GM21529 (cell line): ENCODE results near the gene LYRM4.

Source experiments
- ATAC-seq: cut with Tn5 transposase; IDR thresholded peaks from one replicate; pipeline ENCODE4 v1.9.1; 2021; ENCODE audit not compliant: unreplicated experiment

LYRM4 gene

DNA sequence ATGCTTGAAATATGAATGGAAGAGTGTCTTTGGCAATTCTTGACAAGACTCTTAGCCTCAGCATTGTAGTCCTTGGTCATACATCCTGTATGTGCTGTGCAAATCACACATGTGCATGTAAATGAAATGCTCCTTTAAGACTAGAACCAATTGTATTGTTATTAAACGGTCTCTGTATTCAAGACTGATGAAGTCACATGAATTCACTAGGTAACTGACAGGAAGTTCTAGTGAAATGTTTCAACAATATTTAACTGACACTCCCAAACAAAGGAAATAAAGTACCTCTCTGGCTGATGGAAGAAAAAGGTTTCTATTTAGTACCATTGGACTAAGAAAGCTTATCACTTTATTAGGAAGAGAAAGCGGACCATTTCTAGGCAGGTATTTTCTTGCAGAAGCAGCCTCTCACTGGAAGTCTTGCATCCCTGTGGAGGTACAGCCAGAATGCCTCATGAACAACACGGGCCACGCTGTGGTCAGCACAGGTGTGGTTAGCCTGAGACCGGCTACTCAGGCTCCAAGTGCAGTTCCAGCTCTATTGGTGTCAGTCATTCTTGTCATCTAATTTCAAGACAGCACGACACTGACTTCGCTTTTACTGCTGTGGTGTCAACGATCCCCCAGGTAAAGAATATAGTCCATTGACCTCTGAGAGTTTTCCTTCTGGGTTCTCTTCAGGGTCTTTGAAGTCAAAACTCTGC is 158.3 kb downstream of the LYRM4 start:
- ATAC-seq: no peak

DNA sequence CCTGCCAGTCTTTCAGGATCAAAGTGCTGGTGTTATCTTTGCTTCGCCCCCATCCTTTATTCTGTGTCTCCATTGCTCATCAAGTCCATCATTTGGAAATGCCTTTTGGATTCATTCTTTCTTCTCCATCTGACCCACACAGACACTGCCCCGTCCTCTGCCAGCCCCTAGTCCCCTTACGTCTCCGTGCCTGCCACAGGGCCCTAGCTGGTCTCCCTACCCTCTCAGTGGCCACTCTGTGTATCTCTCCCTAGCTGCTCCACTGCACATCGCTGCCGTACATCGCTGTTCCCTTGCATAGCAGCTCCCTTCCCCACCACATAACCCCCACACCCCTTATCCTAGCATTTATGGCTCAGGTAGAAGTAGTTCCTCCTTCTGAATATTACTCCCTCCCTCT is 159.9 kb downstream of the LYRM4 start:
- no peak for ATAC-seq

DNA sequence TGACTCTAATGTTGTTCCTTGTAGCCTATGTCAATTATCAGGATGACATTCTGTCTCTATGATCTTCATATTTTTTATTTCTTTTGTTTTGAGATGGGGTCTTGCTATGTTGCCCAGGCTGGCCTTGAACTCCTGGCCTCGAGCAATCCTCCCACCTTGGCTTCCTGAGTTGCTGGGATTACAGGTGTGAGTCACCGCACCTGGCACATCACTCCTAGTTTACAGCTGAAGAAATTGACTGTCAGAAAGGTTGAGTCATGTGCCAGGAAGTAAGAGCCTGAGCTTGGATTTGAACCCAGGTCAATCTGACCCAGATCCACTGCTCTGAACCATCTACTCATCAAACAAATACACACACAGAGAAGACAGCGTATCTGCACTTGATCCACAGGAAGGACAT is 161.2 kb downstream of the LYRM4 start:
- no peak for ATAC-seq

DNA sequence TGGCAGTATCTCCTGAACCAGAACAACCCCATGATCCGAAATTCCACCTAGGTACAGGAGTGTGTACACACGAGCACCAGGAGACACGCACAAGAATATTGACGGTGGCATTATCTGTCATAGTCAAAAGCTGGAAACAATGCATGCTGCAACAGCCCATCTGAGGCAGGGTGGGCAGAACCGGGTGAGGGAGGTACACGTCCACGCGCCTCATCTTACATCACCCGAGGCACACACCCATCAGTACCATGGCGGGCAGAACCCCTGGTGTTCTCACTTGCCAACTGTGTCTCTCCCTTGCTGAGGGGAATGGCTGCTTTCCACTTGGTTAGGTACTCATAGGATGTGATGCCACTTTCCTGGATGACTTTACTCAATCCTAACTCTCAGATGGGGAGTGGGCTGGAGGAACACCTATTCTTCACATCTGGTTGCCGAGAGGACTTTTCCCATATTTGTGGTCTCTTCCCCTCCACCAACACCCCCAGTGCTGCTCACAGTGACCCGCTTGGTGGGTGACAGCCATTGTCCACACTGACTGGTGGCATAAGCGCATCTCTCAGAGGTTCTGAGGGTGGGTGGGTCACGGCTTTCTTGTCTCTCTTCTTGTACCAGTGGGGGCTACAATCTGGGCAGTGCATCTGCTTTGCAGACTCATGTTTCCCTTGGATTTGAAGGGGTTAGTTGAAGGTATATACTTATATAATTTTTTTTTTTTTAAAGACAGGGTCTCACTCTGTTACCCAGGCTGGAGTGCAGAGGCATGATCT is 162.1 kb downstream of the LYRM4 start:
- no peak for ATAC-seq

DNA sequence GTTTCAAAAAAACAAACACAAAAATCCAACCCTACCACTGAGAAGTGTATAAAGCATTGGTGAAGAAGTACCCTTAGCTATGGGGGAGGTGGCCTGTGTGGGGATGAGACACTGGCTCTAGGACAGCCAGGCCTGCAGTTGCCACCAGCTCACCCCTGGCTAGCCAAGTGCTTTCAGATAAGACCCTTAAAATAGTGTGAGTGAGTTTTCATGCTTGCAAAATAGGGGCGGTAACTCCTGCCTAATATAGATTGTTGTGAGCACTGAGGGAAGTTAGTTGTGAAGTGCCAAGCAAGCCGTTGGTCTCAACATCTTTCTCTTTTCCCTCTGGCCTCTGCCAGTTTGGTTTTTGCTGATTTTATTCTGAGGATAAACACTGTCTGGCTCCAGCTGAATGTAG is 164.3 kb downstream of the LYRM4 start:
- ATAC-seq: no peak

DNA sequence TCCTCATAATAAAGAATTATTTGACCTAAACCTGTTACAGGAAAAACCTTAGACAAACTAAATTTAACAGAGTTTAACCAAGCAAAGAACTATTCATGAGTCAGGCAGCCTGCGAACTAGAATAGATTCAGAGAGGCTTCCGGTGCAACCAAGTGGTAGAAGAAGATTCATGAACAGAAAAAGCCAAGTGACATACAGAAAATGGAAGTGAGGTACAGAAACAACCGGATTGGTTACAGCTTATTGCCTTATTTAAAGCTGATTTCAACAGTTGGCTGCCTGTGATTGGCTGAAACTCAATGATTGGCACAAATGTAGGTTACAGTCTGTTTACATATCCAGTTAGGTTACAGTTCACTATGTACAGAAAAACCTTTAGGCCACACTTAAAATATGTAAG is 165.5 kb downstream of the LYRM4 start:
- ATAC-seq: peak; percentile 79

DNA sequence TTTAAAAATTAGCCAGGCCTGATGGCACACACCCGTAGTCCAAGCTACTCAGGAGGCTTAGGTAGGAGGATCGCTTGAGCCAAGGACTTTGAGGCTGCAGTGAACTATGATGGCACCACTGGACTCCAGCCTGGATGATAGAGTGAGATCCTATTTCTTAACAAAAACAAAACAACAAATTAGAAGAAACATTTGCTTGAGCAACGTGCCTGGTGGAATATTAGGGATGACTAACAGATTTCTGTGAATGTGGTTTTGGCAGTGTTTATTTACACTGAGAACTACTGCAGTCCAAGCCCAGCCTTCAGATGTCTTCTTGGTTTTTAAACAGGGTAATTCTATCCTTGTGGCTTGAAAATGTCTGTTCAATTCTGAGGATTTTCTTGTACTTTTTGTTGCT is 166.4 kb downstream of the LYRM4 start:
- ATAC-seq: no peak

DNA sequence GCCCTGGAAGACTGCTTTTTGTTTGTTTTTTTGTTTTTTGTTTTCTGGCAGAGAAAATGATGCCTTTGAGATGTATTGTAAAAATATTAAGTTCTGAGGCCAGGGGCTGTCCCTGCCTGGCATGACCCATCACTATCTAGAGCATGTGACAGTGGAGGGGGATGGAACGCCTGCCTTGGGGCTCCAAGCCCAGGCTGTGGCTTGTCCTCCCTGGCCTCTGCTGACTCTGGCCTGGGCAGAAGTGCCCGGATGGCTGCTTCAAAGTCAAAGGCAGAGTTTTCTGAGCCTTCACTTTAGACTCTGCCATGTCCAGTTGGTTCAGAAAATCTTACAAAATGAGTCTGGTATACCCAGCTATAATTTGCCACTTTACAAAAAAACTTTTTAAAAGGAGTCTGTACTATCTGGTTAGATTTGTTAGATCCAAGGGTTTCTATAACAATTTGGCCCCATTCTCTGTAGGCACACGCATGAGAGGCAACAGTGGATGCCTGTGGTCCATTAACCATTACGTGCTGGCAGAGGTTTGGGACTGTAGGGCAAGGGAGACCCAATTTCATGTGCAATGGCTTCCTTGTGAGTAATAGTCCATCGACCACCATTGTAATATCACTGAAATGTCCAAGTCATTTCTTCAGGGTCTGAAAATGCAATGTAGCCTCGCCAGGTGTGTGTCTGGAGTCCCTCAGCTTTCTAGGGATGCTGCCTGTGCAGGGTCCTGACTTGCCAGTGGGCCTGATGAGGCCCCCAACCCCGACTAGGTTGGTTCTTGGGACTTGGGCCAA is 167.3 kb downstream of the LYRM4 start:
- no peak for ATAC-seq

DNA sequence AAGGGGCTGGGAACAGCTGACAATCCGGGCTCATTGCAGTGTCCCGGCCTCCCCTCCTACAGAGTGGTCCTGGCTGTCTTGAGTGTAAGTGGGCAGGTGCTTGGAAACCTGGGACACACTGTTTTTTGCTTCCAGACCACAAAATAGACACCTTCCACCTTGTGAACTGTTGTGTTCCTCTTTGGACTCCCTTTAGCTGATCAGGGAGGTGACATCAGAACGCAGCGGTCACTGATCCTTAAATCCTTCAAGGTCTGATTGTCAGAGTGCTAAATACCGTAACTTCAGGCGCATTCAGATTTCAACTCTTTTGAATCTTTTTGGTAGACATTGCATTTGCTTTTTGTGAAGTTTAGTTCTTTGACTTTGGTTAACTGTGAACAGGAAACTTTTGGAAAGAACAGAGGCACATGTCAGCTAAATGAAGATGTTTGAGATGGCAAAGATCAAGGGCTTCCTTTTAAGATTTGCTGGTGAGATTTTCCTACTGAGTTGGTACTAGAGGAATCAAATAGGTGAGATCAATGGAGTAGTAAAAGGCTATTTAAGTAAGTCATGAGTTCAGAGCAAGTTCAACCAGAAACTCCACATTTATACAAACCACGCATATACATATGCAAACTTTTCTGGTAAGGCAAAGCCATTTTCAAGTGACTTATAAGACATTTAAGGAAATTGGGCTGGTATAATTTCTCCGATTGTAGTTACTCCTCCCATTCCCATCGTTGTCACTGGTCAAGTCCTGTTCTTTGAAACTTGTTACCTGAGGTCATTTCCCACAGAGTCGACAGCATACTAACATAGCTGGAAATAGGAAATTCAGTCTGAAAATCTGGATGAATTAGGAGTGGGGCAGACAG is 169.3 kb downstream of the LYRM4 start:
- no peak for ATAC-seq

DNA sequence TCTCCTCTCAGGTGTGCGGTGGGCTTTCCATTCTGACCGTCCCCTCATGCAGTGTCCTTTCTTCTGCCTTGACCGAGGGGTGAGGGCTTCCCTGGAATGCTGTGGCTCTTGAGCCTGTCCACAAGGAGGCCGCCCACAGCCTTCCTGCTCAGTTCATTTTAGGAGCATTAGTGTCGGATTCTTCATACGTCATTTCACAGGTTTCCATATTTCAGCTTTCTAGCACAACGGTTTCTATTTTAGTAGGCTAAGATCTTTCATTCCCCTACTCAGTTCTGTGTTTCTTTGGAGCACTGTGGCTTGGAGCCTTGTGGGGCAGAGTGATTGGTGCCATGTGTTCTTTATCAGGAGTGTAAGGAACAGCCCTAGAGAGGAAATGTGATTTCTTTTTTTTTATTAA is 170.1 kb downstream of the LYRM4 start:
- ATAC-seq: no peak

DNA sequence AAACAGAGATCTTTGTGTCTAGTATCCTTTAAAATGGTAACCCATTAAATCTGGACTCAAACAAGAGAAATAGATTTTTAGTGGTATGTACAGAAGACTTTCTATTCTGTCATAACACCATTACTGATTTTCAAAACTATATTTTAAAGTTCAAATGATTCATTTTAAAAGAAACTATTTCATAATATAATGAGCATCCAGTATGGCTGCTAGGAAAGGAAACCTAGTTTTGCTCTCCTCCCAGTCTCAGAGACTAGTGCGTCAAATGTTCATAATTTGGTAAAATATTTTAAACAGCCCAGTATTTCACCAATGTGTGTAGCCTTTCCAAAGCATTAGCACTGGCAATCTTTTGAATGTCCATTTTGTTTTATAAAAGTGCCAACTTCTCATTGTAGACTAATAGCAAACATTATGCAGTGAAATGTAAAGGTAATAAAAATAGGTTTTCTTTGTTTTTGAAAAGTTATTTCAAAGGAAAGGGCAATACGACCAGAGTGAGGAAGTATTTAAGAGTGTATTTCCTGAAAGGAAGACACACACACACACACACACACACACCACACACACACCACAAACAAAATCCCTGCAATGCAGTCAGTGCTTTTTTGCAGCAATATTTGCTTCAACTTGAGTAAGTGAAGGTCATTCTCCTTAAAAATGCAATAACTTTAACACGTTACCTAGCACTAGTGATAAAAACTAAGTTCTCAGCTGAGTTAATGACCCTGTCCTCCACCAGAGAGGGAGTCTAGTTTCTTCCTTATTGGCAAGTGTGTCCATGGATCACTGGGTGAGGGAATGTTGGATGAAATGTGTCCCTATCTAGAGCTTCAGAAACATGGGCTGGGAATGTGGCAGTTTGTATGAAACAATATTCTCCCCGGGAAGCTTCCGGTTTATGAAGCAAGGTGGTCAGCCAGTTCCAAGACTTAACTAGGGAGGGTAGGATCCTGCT is 171.0 kb downstream of the LYRM4 start:
- ATAC-seq: no peak

DNA sequence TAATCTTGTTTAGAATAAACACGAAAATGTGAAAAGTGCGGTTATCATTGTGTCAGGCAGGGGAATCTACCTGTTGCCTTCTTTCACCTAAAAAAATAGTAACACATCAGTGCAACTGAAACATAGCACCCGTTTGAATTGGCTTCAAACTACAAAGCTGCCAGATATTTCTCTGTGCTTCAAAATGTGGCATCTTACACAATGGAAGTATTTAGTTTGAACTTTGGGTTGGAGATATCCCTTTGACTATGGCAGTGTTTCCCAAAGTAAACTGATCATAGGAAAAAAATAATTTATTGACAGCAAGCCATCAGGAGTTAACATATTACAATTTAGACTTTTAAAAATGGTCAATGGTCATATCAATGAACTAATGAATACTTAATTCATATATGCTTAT is 172.0 kb downstream of the LYRM4 start:
- ATAC-seq: no peak

DNA sequence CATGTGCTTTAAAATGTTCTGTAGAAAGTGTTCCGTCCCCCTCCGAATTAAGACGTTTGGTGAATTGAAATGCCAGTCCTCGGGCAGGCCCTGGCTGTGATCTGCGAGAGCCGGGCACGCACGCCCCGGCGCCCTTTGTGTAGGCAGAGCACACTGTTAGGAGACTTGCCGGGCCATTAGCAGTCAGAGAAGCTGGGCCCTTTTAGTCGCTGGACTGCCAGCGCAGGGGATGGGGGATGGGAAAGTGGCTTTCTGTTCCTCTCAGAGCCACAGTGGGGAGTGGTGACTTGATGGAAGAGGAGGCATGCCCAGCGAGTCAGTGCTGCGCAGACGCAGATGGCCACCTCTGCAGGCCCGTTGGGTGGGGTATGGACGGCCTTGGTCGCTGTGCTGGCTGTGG is 173.4 kb downstream of the LYRM4 start:
- ATAC-seq: no peak

DNA sequence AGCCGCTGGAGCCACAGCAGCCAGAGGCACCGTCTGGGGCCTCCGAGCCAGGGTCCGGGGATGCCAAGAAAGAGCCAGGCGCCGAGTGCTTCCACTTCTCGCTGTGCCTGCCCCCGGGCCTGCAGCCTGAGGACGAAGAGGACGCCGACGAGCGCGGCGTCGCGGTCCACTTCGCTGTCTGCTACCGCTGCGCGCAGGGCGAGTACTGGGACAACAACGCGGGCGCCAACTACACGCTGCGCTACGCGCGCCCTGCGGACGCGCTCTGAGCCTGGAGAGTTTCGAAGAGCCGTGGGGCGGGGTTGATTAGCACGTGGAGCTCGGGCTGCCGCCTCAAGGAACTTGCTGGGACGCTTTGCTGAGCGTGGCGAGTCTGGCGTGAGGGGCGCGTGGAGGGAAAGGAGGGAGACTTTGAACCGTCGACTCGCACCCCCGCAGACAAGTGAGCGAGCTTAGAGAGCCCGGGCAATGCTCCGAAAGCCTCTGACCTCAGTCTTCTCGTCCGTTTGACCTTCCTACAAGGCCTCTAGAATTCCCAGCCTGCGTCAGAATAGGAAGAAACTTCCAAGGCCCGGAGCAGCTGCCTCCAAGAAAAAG is 174.4 kb downstream of the LYRM4 start:
- ATAC-seq: no peak

DNA sequence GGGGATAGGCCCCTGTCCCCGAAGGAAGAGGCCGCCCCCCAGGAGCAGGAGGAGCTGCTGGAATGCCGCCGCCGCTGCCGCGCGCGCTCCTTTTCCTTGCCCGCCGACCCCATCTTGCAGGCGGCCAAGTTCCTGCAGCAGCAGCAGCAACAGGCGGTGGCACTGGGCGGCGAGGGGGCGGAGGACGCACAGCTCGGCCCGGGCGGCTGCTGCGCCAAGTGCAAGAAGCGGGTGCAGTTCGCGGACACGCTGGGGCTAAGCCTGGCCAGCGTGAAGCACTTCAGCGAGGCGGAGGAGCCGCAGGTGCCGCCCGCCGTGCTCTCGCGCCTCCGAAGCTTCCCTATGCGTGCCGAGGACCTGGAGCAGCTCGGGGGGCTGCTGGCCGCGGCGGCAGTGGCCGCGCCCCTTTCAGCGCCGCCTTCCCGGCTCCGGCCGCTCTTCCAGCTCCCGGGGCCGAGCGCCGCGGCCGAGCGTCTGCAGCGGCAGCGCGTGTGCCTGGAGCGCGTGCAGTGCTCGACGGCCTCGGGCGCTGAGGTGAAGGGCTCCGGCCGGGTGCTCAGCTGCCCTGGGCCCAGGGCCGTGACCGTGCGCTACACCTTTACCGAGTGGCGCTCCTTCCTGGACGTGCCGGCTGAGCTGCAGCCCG is 175.0 kb downstream of the LYRM4 start:
- peak; percentile 35 for ATAC-seq

DNA sequence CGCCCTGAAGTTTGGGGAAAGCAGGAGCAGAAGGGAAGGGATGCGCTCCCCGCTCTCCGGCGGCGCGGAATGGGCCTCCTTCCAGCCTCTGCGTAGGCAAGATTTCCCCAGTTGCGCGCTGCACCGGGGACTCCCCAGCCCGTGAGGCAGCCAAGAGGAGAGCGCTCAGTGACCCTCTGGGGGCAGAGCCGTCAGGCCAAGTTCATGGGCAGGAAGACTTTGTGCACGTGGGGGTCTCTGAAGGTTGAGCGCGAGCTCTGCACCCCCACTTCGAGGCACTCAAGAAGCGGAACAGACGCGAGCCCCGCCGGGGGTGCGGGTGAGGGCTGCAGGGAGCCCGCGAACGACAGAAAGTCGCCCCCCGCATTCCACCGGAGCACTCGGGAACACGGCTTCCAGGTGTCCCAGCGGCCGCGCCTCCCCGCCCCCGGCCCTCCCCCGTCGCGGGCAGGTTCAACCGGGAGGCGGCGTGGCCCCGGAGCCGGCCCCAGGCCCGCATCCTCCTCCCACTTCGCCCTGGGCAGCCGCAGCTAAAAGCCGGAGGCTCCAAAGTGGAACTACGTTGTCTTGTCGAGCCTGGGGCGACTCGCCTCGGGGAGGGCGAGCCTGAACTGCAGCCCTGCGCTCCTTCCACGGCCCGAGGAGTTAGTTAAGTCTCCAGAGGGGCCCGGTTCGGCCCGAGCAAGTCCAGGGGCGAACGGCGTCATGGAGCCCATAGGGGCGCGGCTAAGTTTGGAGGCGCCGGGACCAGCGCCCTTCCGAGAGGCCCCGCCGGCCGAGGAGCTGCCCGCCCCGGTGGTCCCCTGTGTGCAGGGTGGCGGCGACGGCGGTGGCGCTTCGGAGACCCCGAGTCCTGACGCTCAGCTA is 175.7 kb downstream of the LYRM4 start, which contains the start of gene PPP1R3G:
Gene PPP1R3G, plus strand, starts transcription at position 561 of the 867 bp plus-strand sequence. Its CDS starts 145 bp downstream, at position 706.
- ATAC-seq: peak; percentile 47

DNA sequence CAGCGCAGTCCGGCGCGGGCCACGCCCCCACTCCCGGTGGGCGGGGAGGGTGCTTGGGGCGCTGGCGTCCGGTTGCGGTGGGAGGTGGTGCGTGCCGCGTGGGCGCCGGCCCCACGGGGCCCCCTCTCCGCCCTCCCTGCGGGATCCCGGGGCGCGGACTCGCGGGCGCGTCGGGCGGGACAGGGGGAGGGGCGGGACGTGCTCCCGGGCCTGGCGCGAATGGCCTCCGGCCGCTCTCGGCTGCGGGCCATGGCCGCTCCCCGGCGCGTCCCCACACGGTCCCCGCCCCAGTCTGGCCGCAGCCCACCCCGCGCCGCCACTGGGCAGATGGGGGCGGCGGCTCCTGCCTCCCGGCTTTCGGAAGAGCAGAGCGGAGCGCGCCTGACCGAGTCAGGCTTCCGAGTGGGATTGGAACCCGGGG is 176.4 kb downstream of the LYRM4 start:
- peak; percentile 35 for ATAC-seq
